Adrenal gland (tissue), 12 donors: ENCODE results near the gene FHIT. TPM values are rescaled to one million over a fixed set of nuclear protein-coding genes. Genes with fewer than 3 reads are reported as not detected.
"Not testable (repeated sequence)": the region's sequence is repeated elsewhere in the genome, so short reads cannot be mapped to it uniquely, and the experiment has no call there.

Experiments used
- DNase-seq, 7 donors: peaks; one replicate each; pipeline ENCODE4 v3.0.0-alpha.2; 2019 to 2020
- H3K27ac ChIP-seq, 5 donors: fragments of 200-600 bp; sonication (generic) in 4 of 5; 1 replicate in 3 of 5; 2 replicates in 2 of 5; pipeline versions ENCODE4 v1.5.1 to v1.8.0; 2016 to 2020; ENCODE audit warnings: mild to moderate bottlenecking in 1 of 5
- H3K27me3 ChIP-seq: fragments of 200-600 bp; 2 replicates; pipeline ENCODE4 v1.8.0; 2021
- H3K36me3 ChIP-seq, 2 donors: fragments of 200-600 bp; replicated peaks in 1 of 2; 1 replicate in 1 of 2; 2 replicates in 1 of 2; pipeline versions ENCODE4 v1.5.1 to v1.8.0; 2018 to 2022
- H3K4me1 ChIP-seq, 2 donors: fragments of 200-600 bp; replicated peaks in 1 of 2; 1 replicate in 1 of 2; 2 replicates in 1 of 2; pipeline versions ENCODE4 v1.5.1 to v1.8.0; 2018 to 2021
- H3K4me3 ChIP-seq, 4 donors: fragments of 200-600 bp; sonication (generic) in 3 of 4; one replicate each; pipeline ENCODE4 v1.5.1; 2016 to 2018
- H3K9me3 ChIP-seq, 3 donors: fragments of 200-600 bp; sonication (generic) in 1 of 3; replicated peaks in 1 of 3; 1 replicate in 2 of 3; 2 replicates in 1 of 3; pipeline versions ENCODE4 v1.5.1 to v1.8.0; 2016 to 2021
- POLR2A ChIP-seq, 2 donors: fragments of 450-650 bp; IDR thresholded peaks; one replicate each; pipeline ENCODE4 v1.6.1; 2017; ENCODE audit warnings: antibody characterized with exemption in 2 of 2, mild to moderate bottlenecking in 2 of 2, moderate library complexity in 1 of 2
- WGBS, 4 donors: extraction: QIAGEN DNeasy Blood & Tissue Kit in 2 of 4; methylation state at CpG; one replicate each; pipeline versions ENCODE4 v1.1.5 to v1.1.7; 2013 to 2017; 5-methylcytosine and 5-hydroxymethylcytosine counted together
- intact Hi-C, 2 donors: fragments of 100-400 bp; cut with DNase I; formaldehyde crosslinking; loops; one replicate each; pipeline versions ENCODE4 v1.14.1 to v1.15.0; 2022 to 2023
- polyA plus RNA-seq, 3 donors: library from polyadenylated mRNA; stranded (reverse); fragments of 200-250 nt in 2 of 3; fragments of 350-450 nt in 1 of 3; fragmentation: Illumina TruSeq in 1 of 3; extraction: RNeasy Lipid Tissue Mini Kit (QIAGEN cat#74804) in 1 of 3; gene quantifications; one replicate each; pipeline ENCODE4 v1.2.3, GENCODE V29; 2013 to 2014
- total RNA-seq, 9 donors: library from RNA; depleted of rRNA in 4 of 9; stranded (reverse); fragments of >200 nt in 4 of 9; fragments of 120-200 nt in 1 of 9; fragmentation: NEBNext Ultra II Directional in 1 of 9; extraction: Animal tissue kit (Norgen Biotek cat#: 25700) in 1 of 9; gene quantifications; one replicate each; pipeline versions ENCODE4 v1.1.0 to v1.2.4, GENCODE V29; 2013 to 2023
- TF ChIP-seq, protein P1 (sequence below), 6 experiments: fragments of 450-650 bp in 4 of 6; fragments of 200-600 bp in 2 of 6; sonication (generic) in 1 of 6; IDR thresholded peaks; 1 replicate in 5 of 6; 2 replicates in 1 of 6; pipeline versions ENCODE4 v1.5.1 to v1.8.0; 2016 to 2021; ENCODE audit warnings: antibody characterized with exemption in 6 of 6, mild to moderate bottlenecking in 2 of 6, moderate library complexity in 1 of 6
- donor health status: healthy with polysubstance abuse.
- donor health status: Bipolar disorder and iron deficiency.
- donor health status: DM: yes; HTN: yes; CAD: no.
- donor health status: DM: no; HTN: no; CAD: no.
- donor health status: DM: no; HTN: no; CAD: no.
- donor health status: DM: yes; HTN: yes; CAD: no.

The FHIT gene
- total and polyA plus RNA-seq, 12 donors = 14.1 to 43.9 (median 28.8) TPM

DNA sequence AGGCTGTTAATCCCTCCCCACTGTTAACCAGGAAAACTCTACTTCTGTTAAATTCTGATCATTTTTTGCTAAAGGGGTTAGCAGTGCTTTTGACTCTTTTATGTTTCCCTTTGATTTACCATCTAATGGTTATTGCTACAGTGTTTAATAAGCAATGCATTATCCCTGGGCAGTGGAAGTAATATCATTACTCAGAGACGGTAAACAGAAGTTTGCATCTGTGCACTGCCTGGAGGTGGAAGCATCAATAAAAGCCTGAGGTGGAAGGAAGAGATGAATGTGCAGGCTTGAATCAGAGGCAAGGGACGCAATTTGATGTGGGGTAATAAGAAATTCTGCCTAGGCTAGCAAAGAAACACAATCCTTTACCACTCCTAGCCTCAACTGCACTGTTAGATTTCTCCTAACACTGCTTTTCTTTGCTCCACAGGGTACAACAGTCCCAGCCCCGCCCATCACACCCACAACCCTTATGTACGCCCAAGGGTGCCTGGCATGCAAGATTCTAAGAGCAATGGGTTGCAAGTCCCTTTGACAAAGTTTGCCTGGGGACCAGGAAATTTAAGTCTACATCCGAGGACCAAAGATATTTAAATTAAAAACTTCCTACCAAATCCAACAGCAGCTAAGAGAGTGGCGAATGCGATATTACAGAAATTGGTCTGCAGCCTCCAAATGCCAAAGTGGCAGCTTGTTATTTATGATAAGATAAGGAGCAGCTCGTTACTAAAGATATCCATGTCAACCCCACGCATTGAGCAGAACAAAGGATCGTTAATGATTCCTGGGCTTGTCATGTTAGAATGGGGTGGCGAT, 261.4 kb downstream of the FHIT start:
- Histone ChIP-seq H3K4me1 (no peaks in the 10 kb centered on the region), H3K9me3 (no peaks in the 10 kb centered on the region), H3K36me3 (no peaks in the 10 kb centered on the region), H3K27ac (no peak overlapping the region), H3K4me3 (no peak overlapping the region), H3K27me3 (no peaks in the 10 kb centered on the region)
- TF ChIP-seq, protein P1, sequence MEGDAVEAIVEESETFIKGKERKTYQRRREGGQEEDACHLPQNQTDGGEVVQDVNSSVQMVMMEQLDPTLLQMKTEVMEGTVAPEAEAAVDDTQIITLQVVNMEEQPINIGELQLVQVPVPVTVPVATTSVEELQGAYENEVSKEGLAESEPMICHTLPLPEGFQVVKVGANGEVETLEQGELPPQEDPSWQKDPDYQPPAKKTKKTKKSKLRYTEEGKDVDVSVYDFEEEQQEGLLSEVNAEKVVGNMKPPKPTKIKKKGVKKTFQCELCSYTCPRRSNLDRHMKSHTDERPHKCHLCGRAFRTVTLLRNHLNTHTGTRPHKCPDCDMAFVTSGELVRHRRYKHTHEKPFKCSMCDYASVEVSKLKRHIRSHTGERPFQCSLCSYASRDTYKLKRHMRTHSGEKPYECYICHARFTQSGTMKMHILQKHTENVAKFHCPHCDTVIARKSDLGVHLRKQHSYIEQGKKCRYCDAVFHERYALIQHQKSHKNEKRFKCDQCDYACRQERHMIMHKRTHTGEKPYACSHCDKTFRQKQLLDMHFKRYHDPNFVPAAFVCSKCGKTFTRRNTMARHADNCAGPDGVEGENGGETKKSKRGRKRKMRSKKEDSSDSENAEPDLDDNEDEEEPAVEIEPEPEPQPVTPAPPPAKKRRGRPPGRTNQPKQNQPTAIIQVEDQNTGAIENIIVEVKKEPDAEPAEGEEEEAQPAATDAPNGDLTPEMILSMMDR (IDR thresholded peaks at IDR 0.05) = no peak
- no peak for TF ChIP-seq POLR2A (IDR thresholded peaks at IDR 0.05)
- intact Hi-C loops = no loop called here
- DNase-seq = no peak
- WGBS, 4 donors = 47 to 58% (median 54%) methylated on average over 11 of the region's 11 CpGs

DNA sequence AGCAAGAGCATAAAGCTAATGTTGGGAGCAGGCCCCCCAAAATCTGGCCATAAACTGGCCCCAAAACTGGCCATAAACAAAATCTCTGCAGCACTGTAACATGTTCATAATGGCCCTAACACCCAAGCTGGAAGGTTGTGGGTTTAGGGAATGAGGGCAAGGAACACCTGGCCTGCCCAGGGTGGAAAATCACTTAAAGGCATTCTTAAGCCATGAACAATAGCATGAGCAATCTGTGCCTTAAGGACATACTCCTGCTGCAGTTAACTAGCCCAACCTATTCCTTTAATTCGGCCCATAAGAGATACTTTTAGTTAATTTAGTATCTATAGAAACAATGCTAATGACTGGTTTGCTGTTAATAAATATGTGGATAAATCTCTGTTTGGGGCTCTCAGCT, 264.1 kb downstream of the FHIT start:
- intact Hi-C loops, H3K27ac ChIP-seq: not testable (repeated sequence)

DNA sequence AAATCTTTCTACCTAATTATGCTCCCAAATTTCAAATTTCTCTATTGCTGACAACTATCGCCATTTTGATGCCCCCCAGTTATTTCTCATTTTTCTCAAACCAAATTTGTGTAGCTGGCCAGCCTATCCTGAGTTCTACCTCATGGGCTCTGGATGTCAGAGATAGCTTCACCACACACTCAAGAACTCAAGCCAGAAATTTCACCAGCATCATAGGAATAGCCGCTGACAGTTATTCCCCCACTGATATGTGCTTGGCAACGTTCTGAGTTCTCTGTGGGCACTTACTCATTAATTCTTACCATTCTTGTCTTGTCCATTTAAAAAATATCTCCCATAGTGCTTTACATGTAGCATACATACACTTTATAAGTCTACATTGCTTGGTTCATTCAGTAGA, 264.7 kb downstream of the FHIT start:
- 89 to 94% (median 91%) methylated on average over 3 of the region's 3 CpGs for WGBS, 4 donors
- Histone ChIP-seq H3K4me1 (no peaks in the 10 kb centered on the region), H3K27ac (no peak overlapping the region), H3K4me3 (no peak overlapping the region), H3K27me3 (no peaks in the 10 kb centered on the region), H3K36me3 (no peaks in the 10 kb centered on the region), H3K9me3 (no peaks in the 10 kb centered on the region)
- TF ChIP-seq, protein P1 (IDR thresholded peaks at IDR 0.05) = no peak
- no peak for TF ChIP-seq POLR2A (IDR thresholded peaks at IDR 0.05)
- intact Hi-C loops = no loop called here
- no peak for DNase-seq

More for the DNA sequence above, 264.1 kb downstream of the FHIT start:
- not testable (repeated sequence) for H3K9me3 ChIP-seq, H3K27me3 ChIP-seq, DNase-seq, H3K4me1 ChIP-seq, H3K36me3 ChIP-seq, H3K4me3 ChIP-seq
- whole genome bisulfite sequencing, 4 donors = 86 to 100% (median 92%) methylated on average over 1 of the region's 1 CpG

DNA sequence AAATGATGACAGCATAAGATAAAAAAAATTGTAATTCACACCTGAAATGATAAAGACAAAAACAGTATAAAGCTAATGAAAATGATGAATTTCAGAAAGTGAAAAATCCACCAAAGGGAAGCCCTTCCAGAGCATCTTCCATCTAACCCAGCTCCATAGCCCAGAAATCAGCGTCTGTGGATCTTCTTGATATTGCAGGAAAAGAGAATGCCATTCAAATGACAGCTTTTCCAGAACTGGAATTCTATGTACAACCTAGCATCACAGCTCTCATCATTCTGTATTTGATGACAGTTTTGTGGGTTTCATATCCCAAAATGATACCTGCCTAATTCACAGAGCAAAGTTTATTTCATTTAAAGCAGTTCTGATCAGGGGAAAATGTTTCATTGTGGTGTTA, 267.3 kb downstream of the FHIT start:
- Histone ChIP-seq H3K9me3 (no peaks in the 10 kb centered on the region), H3K27me3 (no peaks in the 10 kb centered on the region), H3K4me1 (no peaks in the 10 kb centered on the region), H3K27ac (no peak overlapping the region), H3K36me3 (no peaks in the 10 kb centered on the region), H3K4me3 (no peak overlapping the region)
- DNase-seq = no peak
- intact Hi-C loops = no loop called here
- WGBS, 4 donors = 93 to 100% (median 96%) methylated on average over 1 of the region's 1 CpG
- TF ChIP-seq, protein P1 (IDR thresholded peaks at IDR 0.05) = no peak
- no peak for TF ChIP-seq POLR2A (IDR thresholded peaks at IDR 0.05)

DNA sequence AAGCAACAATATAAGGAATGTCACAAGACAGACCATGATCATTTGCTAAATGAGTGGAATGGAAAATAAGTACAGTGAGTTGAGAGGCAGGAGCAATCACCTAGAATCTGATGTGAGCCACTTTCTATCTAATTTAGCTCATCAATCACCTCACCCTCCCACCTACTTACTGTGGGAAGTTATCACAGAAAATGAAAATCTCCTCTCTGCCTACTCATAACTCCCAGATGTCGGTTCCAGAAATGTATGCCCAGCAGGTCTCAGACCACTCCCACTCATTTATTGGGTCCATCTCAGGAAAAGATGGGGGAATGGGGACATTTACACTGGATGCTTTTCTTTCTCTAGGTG, 270.9 kb downstream of the FHIT start:
- WGBS, 4 donors = 0 to 90% (median 53%) methylated on average over 1 of the region's 1 CpG
- no peaks in the 10 kb centered on the region for H3K9me3 ChIP-seq
- H3K4me1 ChIP-seq = no peaks in the 10 kb centered on the region
- no peak overlapping the region for H3K4me3 ChIP-seq
- intact Hi-C loops = no loop called here
- DNase-seq = no peak
- no peak overlapping the region for H3K27ac ChIP-seq
- no peaks in the 10 kb centered on the region for H3K36me3 ChIP-seq
- TF ChIP-seq POLR2A (IDR thresholded peaks at IDR 0.05) = no peak
- TF ChIP-seq, protein P1 (IDR thresholded peaks at IDR 0.05) = no peak
- H3K27me3 ChIP-seq = no peaks in the 10 kb centered on the region
